Prostate gland (tissue), 2 donors: ENCODE measurements around the gene OR52M1. TPM values are rescaled to one million over a fixed set of nuclear protein-coding genes. Genes with fewer than 3 reads are reported as not detected.

Experiments used
- DNase-seq: peaks from one replicate; pipeline ENCODE4 v3.0.0-alpha.2; 2019; ENCODE audit warnings: low spot score
- H3K27ac ChIP-seq, 2 donors: fragments of 200-600 bp; sonication (generic); 2 replicates each; pipeline ENCODE4 v1.5.1; 2017 to 2019
- H3K27me3 ChIP-seq: fragments of 200-600 bp; sonication (generic); replicated peaks from 2 replicates; pipeline ENCODE4 v1.5.1; 2019; ENCODE audit not compliant: insufficient read depth
- H3K36me3 ChIP-seq, 2 donors: fragments of 200-600 bp; sonication (generic); 1 replicate in 1 of 2; 2 replicates in 1 of 2; pipeline versions ENCODE4 v1.5.1 to v1.8.1; 2017 to 2019
- H3K4me1 ChIP-seq: fragments of 200-600 bp; sonication (generic); replicated peaks from 2 replicates; pipeline ENCODE4 v1.5.1; 2019
- H3K4me3 ChIP-seq, 2 donors: fragments of 200-600 bp; sonication (generic); 2 replicates each; pipeline ENCODE4 v1.5.1; 2017 to 2019
- H3K9me3 ChIP-seq: fragments of 200-600 bp; sonication (generic); 2 replicates; pipeline ENCODE4 v1.5.1; 2017
- CTCF ChIP-seq, 4 experiments: fragments of 200-600 bp in 2 of 4; fragments of 450-650 bp in 2 of 4; sonication (generic) in 2 of 4; IDR thresholded peaks; 1 replicate in 3 of 4; 2 replicates in 1 of 4; pipeline ENCODE4 v1.5.1; 2016 to 2019; ENCODE audit warnings: antibody characterized with exemption in 4 of 4, mild to moderate bottlenecking in 2 of 4, moderate library complexity in 2 of 4
- POLR2A ChIP-seq: fragments of 450-650 bp; IDR thresholded peaks from one replicate; pipeline ENCODE4 v1.6.1; 2016; ENCODE audit warnings: antibody characterized with exemption, mild to moderate bottlenecking
- POLR2AphosphoS5 ChIP-seq: sonication (generic); formaldehyde crosslinking; IDR thresholded peaks from one replicate; pipeline ENCODE4 v1.6.1; 2017; ENCODE audit warnings: antibody characterized with exemption
- WGBS: methylation state at CpG from one replicate; pipeline ENCODE4 v1.1.5; 2018; 5-methylcytosine and 5-hydroxymethylcytosine counted together
- intact Hi-C: fragments of 100-400 bp; cut with DNase I; formaldehyde crosslinking; loops from one replicate; pipeline ENCODE4 v1.14.2; 2022
- total RNA-seq, 2 donors: library from RNA; depleted of rRNA; stranded (reverse); fragments of >200 nt; gene quantifications; one replicate each; pipeline ENCODE4 v1.1.0, GENCODE V29; 2016

OR52M1 gene
- total RNA-seq, 2 donors from 2014 or later = not detected

- 88% methylated on average over 6 of the region's 6 CpGs for WGBS
- no peaks in the 10 kb centered on the region for H3K4me1 ChIP-seq
Observed at GRCh38 chr11:4578624-4579023, 33.6 kb downstream of the OR52M1 start.

GRCh38 chr11:4580124-4580523 is 35.1 kb downstream of the OR52M1 start:
- Histone ChIP-seq H3K36me3 (no peaks in the 10 kb centered on the region), H3K4me3 (no peak overlapping the region), H3K27ac (no peak overlapping the region), H3K9me3 (no peaks in the 10 kb centered on the region), H3K27me3 (no peaks in the 10 kb centered on the region), H3K4me1 (no peaks in the 10 kb centered on the region)
- 89% methylated on average over 1 of the region's 1 CpG for WGBS
- TF ChIP-seq CTCF (IDR thresholded peaks at IDR 0.05) (no peak), POLR2A (no peak), POLR2AphosphoS5 (no peak)
- no peak for DNase-seq
- intact Hi-C loops = no loop called here

More at GRCh38 chr11:4578624-4579023, 33.6 kb downstream of the OR52M1 start:
- H3K9me3 ChIP-seq = no peaks in the 10 kb centered on the region
- intact Hi-C loops = no loop called here
- H3K27me3 ChIP-seq = no peaks in the 10 kb centered on the region
- no peak for TF ChIP-seq CTCF (IDR thresholded peaks at IDR 0.05)
- no peak overlapping the region for H3K4me3 ChIP-seq
- H3K27ac ChIP-seq = no peak overlapping the region
- DNase-seq = no peak
- H3K36me3 ChIP-seq = no peaks in the 10 kb centered on the region

GRCh38 chr11:4581443-4581842 is 36.5 kb downstream of the OR52M1 start, which contains the start of gene OR52I2:
TSS of gene OR52I2 (plus strand) at chr11:4581743.
- no peak for DNase-seq
- no peak within 1 kb of the TSS for H3K4me3 ChIP-seq
- no peaks in the 10 kb centered on the region for H3K36me3 ChIP-seq
- no peak within 1 kb of the TSS for H3K27ac ChIP-seq
- no peaks in the 10 kb centered on the region for H3K4me1 ChIP-seq
- no peaks in the 10 kb centered on the region for H3K27me3 ChIP-seq
- intact Hi-C loops = no loop called here
- TF ChIP-seq POLR2AphosphoS5 = no peak
- no peak for TF ChIP-seq CTCF (IDR thresholded peaks at IDR 0.05)
- TF ChIP-seq POLR2A = no peak
- no peaks in the 10 kb centered on the region for H3K9me3 ChIP-seq

GRCh38 chr11:4589017-4589416 is 44.0 kb downstream of the OR52M1 start:
- Histone ChIP-seq H3K4me3 (no peak overlapping the region), H3K36me3 (no peaks in the 10 kb centered on the region), H3K27me3 (no peaks in the 10 kb centered on the region), H3K27ac (no peak overlapping the region), H3K9me3 (no peaks in the 10 kb centered on the region), H3K4me1 (no peaks in the 10 kb centered on the region)
- TF ChIP-seq CTCF (IDR thresholded peaks at IDR 0.05) (no peak), POLR2A (no peak), POLR2AphosphoS5 (no peak)
- no peak for DNase-seq
- WGBS = 38% methylated on average over 3 of the region's 3 CpGs
- intact Hi-C loops = no loop called here

- Histone ChIP-seq H3K4me3 (no peak within 1 kb of the TSS), H3K4me1 (no peaks in the 10 kb centered on the region), H3K27me3 (no peaks in the 10 kb centered on the region), H3K36me3 (no peaks in the 10 kb centered on the region), H3K9me3 (no peaks in the 10 kb centered on the region), H3K27ac (no peak within 1 kb of the TSS)
- TF ChIP-seq POLR2AphosphoS5 (no peak), CTCF (IDR thresholded peaks at IDR 0.05) (no peak), POLR2A (no peak)
- 83% methylated on average over 1 of the region's 1 CpG for WGBS
- intact Hi-C loops = no loop called here
- DNase-seq = no peak
Observed at GRCh38 chr11:4593739-4594138, 48.7 kb downstream of the OR52M1 start, which contains the start of gene OR52I1. TSS of gene OR52I1 (plus strand) at chr11:4594039. CDS start at chr11:4594039, 0 bp downstream.
